ENCODE measurements around the gene TMEM119. TPM values are rescaled to one million over a fixed set of nuclear protein-coding genes. Genes with fewer than 3 reads are reported as not detected.
"Not testable (repeated sequence)": the region's sequence is repeated elsewhere in the genome, so short reads cannot be mapped to it uniquely, and the experiment has no call there.

TMEM119 gene
- total RNA-seq, 1 experiment from 2014 or later: 0.80 TPM

GRCh38 chr12:108602976-108603704 is 5.3 kb upstream of the TMEM119 start:
- no peak for DNase-seq (ENCODE audit: low read depth)

- no peak for DNase-seq (ENCODE audit: low read depth)
Observed at GRCh38 chr12:108602209-108602705, 4.4 kb upstream of the TMEM119 start.

GRCh38 chr12:108600702-108601007 is 2.8 kb upstream of the TMEM119 start:
- DNase-seq (ENCODE audit: low read depth): no peak

GRCh38 chr12:108599948-108600701 is 2.2 kb upstream of the TMEM119 start:
- DNase-seq (ENCODE audit: low read depth): no peak

GRCh38 chr12:108599541-108599940 is 1.7 kb upstream of the TMEM119 start:
- DNase-seq (ENCODE audit: low read depth): no peak

- DNase-seq (ENCODE audit: low read depth): no peak
Observed at GRCh38 chr12:108598553-108599250, 818 bp upstream of the TMEM119 start.

GRCh38 chr12:108596854-108597558 is 878 bp downstream of the TMEM119 start:
- DNase-seq (ENCODE audit: low read depth): no peak

- no peak for DNase-seq (ENCODE audit: low read depth)
Observed at GRCh38 chr12:108595711-108596647, 1.9 kb downstream of the TMEM119 start.

- DNase-seq (ENCODE audit: low read depth): no peak
Observed at GRCh38 chr12:108594960-108595710, 2.7 kb downstream of the TMEM119 start.

- DNase-seq (ENCODE audit: low read depth): no peak
Observed at GRCh38 chr12:108594323-108594903, 3.5 kb downstream of the TMEM119 start.

GRCh38 chr12:108592033-108592909 is 5.6 kb downstream of the TMEM119 start:
- DNase-seq (ENCODE audit: low read depth): no peak

- DNase-seq (ENCODE audit: low read depth): no peak
Observed at GRCh38 chr12:108591267-108591980, 6.5 kb downstream of the TMEM119 start.

GRCh38 chr12:108590463-108590862 is 7.4 kb downstream of the TMEM119 start:
- DNase-seq (ENCODE audit: low read depth): not testable (repeated sequence)

- no peak for DNase-seq (ENCODE audit: low read depth)
Observed at GRCh38 chr12:108589840-108590229, 8.0 kb downstream of the TMEM119 start.

GRCh38 chr12:108589028-108589839 is 8.7 kb downstream of the TMEM119 start:
- no peak for DNase-seq (ENCODE audit: low read depth)

GRCh38 chr12:108587826-108588225 is 10.1 kb downstream of the TMEM119 start:
- no peak for DNase-seq (ENCODE audit: low read depth)

- no peak for DNase-seq (ENCODE audit: low read depth)
Observed at GRCh38 chr12:108586306-108586705, 11.6 kb downstream of the TMEM119 start.

Data from LHCN-M2 (cell line).